H9 (cell line): ENCODE measurements around the gene WDR5. TPM values are rescaled to one million over a fixed set of nuclear protein-coding genes. Genes with fewer than 3 reads are reported as not detected.

Experiments used
- DNase-seq: peaks from one replicate; pipeline ENCODE4 v3.0.0-alpha.2; 2017
- H2AFZ ChIP-seq: one replicate; pipeline ENCODE4 v1.6.1; 2013; ENCODE audit warnings: mild to moderate bottlenecking, low read length, control low read depth, moderate library complexity
- H2AK5ac ChIP-seq: 2 replicates; pipeline ENCODE4 v1.6.1; 2013; ENCODE audit warnings: low read length, control low read depth, mixed read lengths; ENCODE audit not compliant: insufficient read length
- H2BK120ac ChIP-seq: one replicate; pipeline ENCODE4 v1.6.1; 2013; ENCODE audit warnings: low read depth, mild to moderate bottlenecking, low read length, control low read depth, inconsistent platforms; ENCODE audit not compliant: poor library complexity, severe bottlenecking
- H2BK12ac ChIP-seq: 2 replicates; pipeline ENCODE4 v1.6.1; 2013; ENCODE audit warnings: low read length, control low read depth, mixed read lengths, low read depth; ENCODE audit not compliant: insufficient read length
- H2BK15ac ChIP-seq: 2 replicates; pipeline ENCODE4 v1.6.1; 2013; ENCODE audit warnings: low read depth, low read length, control low read depth
- H2BK20ac ChIP-seq: one replicate; pipeline ENCODE4 v1.6.1; 2013; ENCODE audit warnings: low read depth, mild to moderate bottlenecking, low read length, control low read depth, inconsistent platforms; ENCODE audit not compliant: poor library complexity, severe bottlenecking
- H2BK5ac ChIP-seq: 2 replicates; pipeline ENCODE4 v1.6.1; 2013; ENCODE audit warnings: low read length, control low read depth, mixed read lengths; ENCODE audit not compliant: insufficient read length
- H3K14ac ChIP-seq: 2 replicates; pipeline ENCODE4 v1.6.1; 2013; ENCODE audit warnings: low read length, control low read depth; ENCODE audit not compliant: insufficient read depth
- H3K18ac ChIP-seq: 2 replicates; pipeline ENCODE4 v1.6.1; 2013; ENCODE audit warnings: low read depth, mild to moderate bottlenecking, mixed read lengths, low read length, control low read depth; ENCODE audit not compliant: insufficient read length
- H3K23ac ChIP-seq: 2 replicates; pipeline ENCODE4 v1.6.1; 2013; ENCODE audit warnings: low read length, control low read depth, mixed read lengths, low read depth; ENCODE audit not compliant: insufficient read length
- H3K23me2 ChIP-seq: 2 replicates; pipeline ENCODE4 v1.6.1; 2013; ENCODE audit warnings: low read depth, mild to moderate bottlenecking, mixed read lengths, low read length, control low read depth; ENCODE audit not compliant: insufficient read length, poor library complexity, severe bottlenecking
- H3K27ac ChIP-seq: 2 replicates; pipeline ENCODE4 v1.5.1; 2013; ENCODE audit warnings: low read length, control low read depth, mixed read lengths, low read depth; ENCODE audit not compliant: insufficient read length
- H3K27me3 ChIP-seq: 2 replicates; pipeline ENCODE4 v1.6.1; 2013; ENCODE audit warnings: low read length, control low read depth, inconsistent platforms; ENCODE audit not compliant: insufficient read depth
- H3K4ac ChIP-seq: 2 replicates; pipeline ENCODE4 v1.6.1; 2013; ENCODE audit warnings: low read depth, mild to moderate bottlenecking, control low read depth, inconsistent platforms, low read length, moderate library complexity
- H3K4me1 ChIP-seq: 2 replicates; pipeline ENCODE4 v1.6.1; 2013; ENCODE audit warnings: low read length, control low read depth, inconsistent platforms; ENCODE audit not compliant: insufficient read depth
- H3K4me2 ChIP-seq: 2 replicates; pipeline ENCODE4 v1.6.1; 2013; ENCODE audit warnings: low read length, control low read depth, mixed read lengths; ENCODE audit not compliant: insufficient read length, insufficient read depth
- H3K56ac ChIP-seq: 2 replicates; pipeline ENCODE4 v1.6.1; 2013; ENCODE audit warnings: low read depth, mild to moderate bottlenecking, mixed read lengths, low read length, control low read depth; ENCODE audit not compliant: insufficient read length
- H3K79me1 ChIP-seq: 2 replicates; pipeline ENCODE4 v1.6.1; 2013; ENCODE audit warnings: low read depth, mild to moderate bottlenecking, moderate library complexity, low read length, control low read depth, inconsistent platforms; ENCODE audit not compliant: insufficient read depth, poor library complexity, severe bottlenecking
- H3K79me2 ChIP-seq: 2 replicates; pipeline ENCODE4 v1.6.1; 2013; ENCODE audit warnings: low read length, control low read depth, inconsistent platforms; ENCODE audit not compliant: insufficient read depth
- H3K9ac ChIP-seq: 2 replicates; pipeline ENCODE4 v1.6.1; 2013; ENCODE audit warnings: low read length, control low read depth, mixed read lengths; ENCODE audit not compliant: insufficient read length; ENCODE audit errors: extremely low read depth
- H3K9me3 ChIP-seq: one replicate; pipeline ENCODE4 v1.6.1; 2013; ENCODE audit warnings: low read depth, low read length, inconsistent platforms; ENCODE audit not compliant: control insufficient read depth
- H3T11ph ChIP-seq: one replicate; pipeline ENCODE4 v1.6.1; 2013; ENCODE audit warnings: mild to moderate bottlenecking, low read length, control low read depth, inconsistent platforms
- H4K20me1 ChIP-seq: one replicate; pipeline ENCODE4 v1.6.1; 2013; ENCODE audit not compliant: control insufficient read depth, insufficient read length, insufficient read depth
- H4K5ac ChIP-seq: 2 replicates; pipeline ENCODE4 v1.6.1; 2013; ENCODE audit warnings: low read depth, mild to moderate bottlenecking, mixed read lengths, low read length, control low read depth; ENCODE audit not compliant: insufficient read length
- H4K8ac ChIP-seq: replicated peaks from 2 replicates; pipeline ENCODE4 v1.6.1; 2013; ENCODE audit warnings: low read length, control low read depth, mixed read lengths, low read depth; ENCODE audit not compliant: insufficient read length
- H4K91ac ChIP-seq: 2 replicates; pipeline ENCODE4 v1.6.1; 2013; ENCODE audit warnings: low read depth, mild to moderate bottlenecking, moderate library complexity, mixed read lengths, low read length, control low read depth; ENCODE audit not compliant: insufficient read length
- H3K27ac Mint-ChIP-seq, 3 experiments: 2 replicates in 2 of 3; 3 replicates in 1 of 3; pipeline ENCODE4 v1.8.0; 2020 to 2021; ENCODE audit warnings: mixed read lengths in 3 of 3, mild to moderate bottlenecking in 1 of 3, moderate library complexity in 1 of 3
- H3K27me3 Mint-ChIP-seq: 2 replicates; pipeline ENCODE4 v1.8.0; 2021; ENCODE audit warnings: low read depth, mild to moderate bottlenecking, moderate library complexity, mixed read lengths
- H3K36me3 Mint-ChIP-seq, 3 experiments: 2 replicates in 2 of 3; 3 replicates in 1 of 3; pipeline ENCODE4 v1.8.0; 2020 to 2021; ENCODE audit warnings: low read depth in 3 of 3, mixed read lengths in 3 of 3; ENCODE audit not compliant: insufficient read depth in 1 of 3
- H3K4me1 Mint-ChIP-seq, 2 experiments: 2 replicates each; pipeline ENCODE4 v1.8.0; 2020; ENCODE audit warnings: mixed read lengths in 2 of 2
- H3K4me3 Mint-ChIP-seq, 2 experiments: 2 replicates in 1 of 2; 3 replicates in 1 of 2; pipeline ENCODE4 v1.8.0; 2020 to 2021; ENCODE audit warnings: mild to moderate bottlenecking in 2 of 2, mixed read lengths in 2 of 2, moderate library complexity in 1 of 2
- H3K9me3 Mint-ChIP-seq, 2 experiments: 2 replicates in 1 of 2; 3 replicates in 1 of 2; pipeline ENCODE4 v1.8.0; 2020; ENCODE audit warnings: mild to moderate bottlenecking in 2 of 2, mixed read lengths in 2 of 2, moderate library complexity in 1 of 2
- WGBS: extraction: QIAGEN DNeasy Blood & Tissue Kit; methylation state at CpG from one replicate; pipeline ENCODE4 v1.1.7; 2013; ENCODE audit warnings: missing lambda C conversion rate, low lambda C conversion rate, mixed read lengths; ENCODE audit not compliant: insufficient read length; ENCODE audit errors: extremely low coverage; 5-methylcytosine and 5-hydroxymethylcytosine counted together
- total RNA-seq: library from RNA; stranded (reverse); gene quantifications from 2 replicates; pipeline ENCODE4 v1.2.1, GENCODE V29; 2021
- TF ChIP-seq, protein P1 (sequence below): fragments of 200-600 bp; sonication (generic); conservative IDR thresholded peaks from 3 replicates; pipeline ENCODE4 v1.8.0; 2021; ENCODE audit warnings: antibody characterized with exemption, mild to moderate bottlenecking

The WDR5 gene
- total RNA-seq, 1 experiment from 2014 or later: 72.3 TPM

DNA sequence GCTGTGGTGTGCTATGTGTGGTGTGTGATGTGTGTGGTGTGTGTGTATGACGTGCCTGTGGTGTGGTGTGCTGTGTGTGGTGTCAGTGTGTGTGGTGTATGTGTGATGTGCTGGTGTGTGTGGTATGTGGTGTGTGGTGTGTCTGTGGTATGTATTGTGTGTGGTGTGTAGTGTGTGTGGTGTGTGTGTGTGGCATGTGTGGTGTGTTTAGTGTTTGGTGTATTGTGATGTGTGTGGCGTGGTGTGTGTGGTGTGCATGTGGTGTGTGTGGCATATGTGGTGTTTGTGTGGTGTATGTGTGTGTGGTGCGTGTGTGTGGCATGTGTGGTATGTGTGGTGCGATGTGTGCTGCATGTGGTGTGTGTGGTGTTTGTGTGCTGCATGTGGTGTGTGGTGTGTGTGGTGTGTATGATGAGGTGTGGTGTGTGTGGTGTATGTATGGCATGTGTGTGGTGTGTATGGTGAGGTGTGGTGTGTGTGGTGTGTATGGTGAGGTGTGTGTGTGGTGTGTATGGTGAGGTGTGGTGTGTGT, 46.7 kb downstream of the WDR5 start:
- Histone ChIP-seq H3K18ac (peak overlapping the region; percentile 1), H3K27me3 (no peaks in the 10 kb centered on the region), H2AK5ac (no peak overlapping the region), H3K4me2 (no peak overlapping the region), H2BK15ac (no peak overlapping the region), H3K4me1 (no peaks in the 10 kb centered on the region), H3K23ac (no peak overlapping the region), H2AFZ (no peak overlapping the region), H3T11ph (no peak overlapping the region), H3K79me2 (no peaks in the 10 kb centered on the region), H4K8ac (peak overlapping the region; percentile 44), H2BK120ac (no peak overlapping the region), H4K20me1 (peaks cover 2% of the 10 kb centered on the region), H3K56ac (no peak overlapping the region), H3K4ac (no peak overlapping the region), H3K9me3 (no peaks in the 10 kb centered on the region), H2BK12ac (no peak overlapping the region), H2BK5ac (no peak overlapping the region), H4K91ac (no peak overlapping the region), H2BK20ac (no peak overlapping the region), H3K23me2 (no peaks in the 10 kb centered on the region), H4K5ac (peak overlapping the region; percentile 0), H3K9ac (no peak overlapping the region), H3K27ac (no peak overlapping the region), H3K79me1 (no peaks in the 10 kb centered on the region), H3K14ac (no peak overlapping the region)
- no peak for DNase-seq
- TF ChIP-seq, protein P1, sequence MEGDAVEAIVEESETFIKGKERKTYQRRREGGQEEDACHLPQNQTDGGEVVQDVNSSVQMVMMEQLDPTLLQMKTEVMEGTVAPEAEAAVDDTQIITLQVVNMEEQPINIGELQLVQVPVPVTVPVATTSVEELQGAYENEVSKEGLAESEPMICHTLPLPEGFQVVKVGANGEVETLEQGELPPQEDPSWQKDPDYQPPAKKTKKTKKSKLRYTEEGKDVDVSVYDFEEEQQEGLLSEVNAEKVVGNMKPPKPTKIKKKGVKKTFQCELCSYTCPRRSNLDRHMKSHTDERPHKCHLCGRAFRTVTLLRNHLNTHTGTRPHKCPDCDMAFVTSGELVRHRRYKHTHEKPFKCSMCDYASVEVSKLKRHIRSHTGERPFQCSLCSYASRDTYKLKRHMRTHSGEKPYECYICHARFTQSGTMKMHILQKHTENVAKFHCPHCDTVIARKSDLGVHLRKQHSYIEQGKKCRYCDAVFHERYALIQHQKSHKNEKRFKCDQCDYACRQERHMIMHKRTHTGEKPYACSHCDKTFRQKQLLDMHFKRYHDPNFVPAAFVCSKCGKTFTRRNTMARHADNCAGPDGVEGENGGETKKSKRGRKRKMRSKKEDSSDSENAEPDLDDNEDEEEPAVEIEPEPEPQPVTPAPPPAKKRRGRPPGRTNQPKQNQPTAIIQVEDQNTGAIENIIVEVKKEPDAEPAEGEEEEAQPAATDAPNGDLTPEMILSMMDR: no peak
- Mint-ChIP-seq H3K4me1 (no peaks in the 10 kb centered on the region), H3K4me3 (no peak overlapping the region), H3K27ac (no peak overlapping the region), H3K27me3 (peaks cover 5% of the 10 kb centered on the region; the same call in 1 of the 2 replicates), H3K36me3 (peaks cover 0 to 3% (median 0%) of the 10 kb centered on the region in 3 experiments; a peak in 2 of 7 replicates), H3K9me3 (peaks cover 7 to 8% of the 10 kb centered on the region in 2 experiments)
- WGBS: 100% methylated on average over 1 of the region's 4 CpGs
